NCI-H2171 treated with DMSO at 0.1 percent for 48 hours (cell line): ENCODE measurements around the gene SLC35F5.
"Not testable (repeated sequence)": the region's sequence is repeated elsewhere in the genome, so short reads cannot be mapped to it uniquely, and the experiment has no call there.

Experiments used
- DNase-seq: peaks from one replicate; lab custom pipeline; 2025; lab: John Stamatoyannopoulos, UW

The SLC35F5 gene

GRCh38 chr2:113755035-113755834, 1.2 kb downstream of the SLC35F5 start:
- DNase-seq: no peak

- DNase-seq: no peak
These were observed 2.3 kb downstream of the SLC35F5 start for GRCh38 chr2:113754160-113754559.

DNA sequence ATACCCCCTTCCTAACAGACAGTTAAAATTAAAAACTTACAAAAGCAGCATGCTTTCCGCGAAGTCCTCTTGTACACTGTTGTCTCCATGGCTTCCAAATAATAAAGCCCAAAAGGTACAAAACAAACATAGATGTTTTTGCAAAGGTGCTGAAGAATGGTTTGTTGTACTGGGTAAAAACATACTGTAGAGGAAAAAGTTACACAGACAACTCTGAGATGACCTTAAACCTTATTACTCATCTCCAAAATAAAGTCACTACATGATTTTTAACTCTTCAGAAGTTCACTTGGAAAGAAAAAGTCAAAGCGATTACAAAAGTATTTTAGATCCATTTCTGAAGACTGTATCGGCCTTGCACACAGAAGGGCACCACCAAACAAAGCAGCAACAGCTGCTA, 6.1 kb downstream of the SLC35F5 start:
- no peak for DNase-seq

DNA sequence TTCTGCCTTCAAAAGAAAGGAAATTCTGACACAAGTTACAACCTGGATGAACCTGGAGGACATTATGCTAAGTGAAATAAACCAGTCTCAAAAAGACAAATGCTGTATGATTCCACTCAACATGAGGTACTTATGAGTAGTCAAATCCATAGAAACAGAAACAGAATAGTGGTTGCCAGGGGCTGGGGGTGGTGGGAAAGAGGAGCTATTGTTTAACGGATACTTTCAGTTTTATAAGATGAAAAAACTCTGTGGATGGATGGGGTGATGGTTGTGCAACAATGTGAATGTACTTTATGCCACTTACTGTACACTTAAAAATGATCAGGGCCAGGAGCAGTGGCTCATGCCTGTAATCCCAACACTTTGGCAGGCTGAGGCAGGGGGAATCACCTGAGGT, 15.4 kb downstream of the SLC35F5 start:
- DNase-seq: no peak

GRCh38 chr2:113739849-113740248, 16.6 kb downstream of the SLC35F5 start:
- no peak for DNase-seq

GRCh38 chr2:113734185-113734584, 22.3 kb downstream of the SLC35F5 start:
- DNase-seq: no peak

DNA sequence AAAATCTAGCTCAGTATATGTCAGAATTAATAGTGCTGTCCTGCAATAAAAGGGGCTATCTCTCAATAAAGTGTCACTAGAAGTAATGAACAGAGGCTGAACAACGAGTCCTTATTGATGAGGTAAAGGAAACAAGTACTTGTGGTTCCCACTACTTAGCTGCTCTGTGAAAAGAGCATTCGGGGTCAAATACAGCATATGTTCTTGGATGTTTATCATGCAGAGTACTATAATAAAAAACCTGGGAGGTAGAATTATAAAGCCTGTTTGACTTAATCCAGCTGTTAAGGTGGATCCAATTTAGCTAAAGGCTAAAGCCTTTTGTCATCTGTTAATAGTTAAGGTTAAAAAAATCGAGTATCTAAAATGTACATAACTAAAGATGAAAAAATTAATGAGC, 32.4 kb downstream of the SLC35F5 start:
- no peak for DNase-seq

- no peak for DNase-seq
These were observed 33.0 kb downstream of the SLC35F5 start for GRCh38 chr2:113723411-113723810.

- peak; percentile 57 for DNase-seq
These were observed 36.3 kb downstream of the SLC35F5 start for GRCh38 chr2:113720167-113720566.

DNA sequence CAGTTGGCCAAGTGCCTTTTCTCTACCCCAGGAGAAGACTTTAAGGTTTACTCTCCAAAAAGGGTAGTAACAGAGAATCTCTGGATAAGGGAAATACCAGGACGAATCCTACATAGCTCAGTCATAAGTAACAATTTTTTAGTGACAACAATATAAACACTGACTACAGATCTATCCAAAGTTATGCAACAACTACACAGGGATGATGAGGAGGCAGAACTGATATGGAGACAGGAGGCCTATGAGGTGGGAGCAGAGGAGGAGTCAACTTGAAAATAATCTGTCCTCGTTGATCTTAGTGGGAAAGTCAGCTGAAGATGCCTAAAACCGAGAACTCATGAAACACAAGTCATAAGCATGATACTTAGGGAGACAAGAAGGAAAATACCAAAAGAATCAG, 40.2 kb downstream of the SLC35F5 start:
- no peak for DNase-seq

DNA sequence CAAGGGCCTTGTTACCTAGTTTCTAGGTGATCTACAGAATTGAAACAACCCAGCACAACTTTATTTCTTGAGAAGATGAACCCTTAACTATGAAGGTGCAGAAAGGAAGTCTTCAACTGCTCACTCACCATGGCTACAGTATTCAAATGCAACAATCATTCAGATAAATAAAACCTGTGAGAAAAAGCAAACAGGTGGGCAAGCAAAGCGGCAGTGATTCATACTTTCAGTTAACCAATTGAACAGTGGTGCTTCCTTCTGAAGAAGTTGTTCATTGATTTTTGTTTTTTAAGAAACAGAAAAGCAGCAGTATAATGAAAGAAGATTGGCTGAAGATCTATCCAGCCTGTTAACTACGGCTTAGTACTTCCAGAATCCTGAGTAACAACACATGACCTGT, 43.5 kb downstream of the SLC35F5 start:
- DNase-seq: no peak

DNA sequence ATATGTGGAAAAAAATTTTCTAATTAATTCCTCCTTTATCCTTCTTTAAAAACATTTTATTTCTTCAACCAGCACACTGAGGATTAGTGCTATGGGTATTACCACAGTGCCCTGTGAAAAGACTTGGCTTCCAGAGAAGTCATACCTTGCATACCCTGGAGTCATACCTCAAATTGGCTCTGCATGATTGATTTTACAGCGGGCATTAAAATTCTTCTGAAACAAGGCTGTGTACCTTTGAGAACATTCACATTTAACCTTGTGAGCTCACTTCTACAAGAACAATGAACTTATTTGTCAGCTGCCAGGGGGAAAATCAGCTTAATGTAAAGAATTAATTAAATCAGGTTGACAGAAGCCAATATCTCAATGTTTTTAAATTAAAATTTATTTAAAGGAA, 44.6 kb downstream of the SLC35F5 start:
- no peak for DNase-seq

DNA sequence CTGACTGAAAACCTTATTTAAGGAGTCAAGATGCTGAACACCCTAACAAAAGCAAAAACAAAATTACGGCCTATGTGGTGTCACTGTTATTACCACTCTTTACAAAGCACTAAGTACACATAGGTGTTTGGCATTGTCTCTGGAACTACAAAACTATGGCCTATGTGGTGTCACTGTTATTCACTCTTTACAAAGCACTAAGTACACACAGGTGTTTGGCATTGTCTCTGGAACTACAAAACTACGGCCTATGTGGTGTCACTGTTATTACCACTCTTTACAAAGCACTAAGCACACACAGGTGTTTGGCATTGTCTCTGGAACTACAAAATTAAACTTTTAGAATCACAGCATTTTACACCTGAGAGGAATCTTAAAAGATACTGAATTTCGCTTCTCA, 47.4 kb downstream of the SLC35F5 start:
- DNase-seq: no peak

DNA sequence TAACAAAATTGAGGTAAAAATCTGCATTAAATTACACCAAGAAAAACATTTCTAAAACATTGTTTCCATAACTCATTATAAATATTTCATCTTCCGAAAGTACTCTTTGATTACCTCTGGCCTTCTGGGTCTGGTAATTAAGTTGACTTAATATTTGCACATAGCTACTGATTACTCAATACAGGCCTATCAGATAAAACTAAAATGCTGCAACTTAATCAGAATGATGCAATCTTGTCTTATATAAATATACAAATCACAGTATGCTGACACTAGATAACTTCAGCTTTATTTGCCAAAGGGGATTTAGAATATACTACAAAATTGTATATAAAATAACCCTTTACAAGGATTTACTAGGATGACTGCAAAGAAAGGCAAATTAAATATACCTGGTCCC, 49.3 kb downstream of the SLC35F5 start:
- no peak for DNase-seq

DNA sequence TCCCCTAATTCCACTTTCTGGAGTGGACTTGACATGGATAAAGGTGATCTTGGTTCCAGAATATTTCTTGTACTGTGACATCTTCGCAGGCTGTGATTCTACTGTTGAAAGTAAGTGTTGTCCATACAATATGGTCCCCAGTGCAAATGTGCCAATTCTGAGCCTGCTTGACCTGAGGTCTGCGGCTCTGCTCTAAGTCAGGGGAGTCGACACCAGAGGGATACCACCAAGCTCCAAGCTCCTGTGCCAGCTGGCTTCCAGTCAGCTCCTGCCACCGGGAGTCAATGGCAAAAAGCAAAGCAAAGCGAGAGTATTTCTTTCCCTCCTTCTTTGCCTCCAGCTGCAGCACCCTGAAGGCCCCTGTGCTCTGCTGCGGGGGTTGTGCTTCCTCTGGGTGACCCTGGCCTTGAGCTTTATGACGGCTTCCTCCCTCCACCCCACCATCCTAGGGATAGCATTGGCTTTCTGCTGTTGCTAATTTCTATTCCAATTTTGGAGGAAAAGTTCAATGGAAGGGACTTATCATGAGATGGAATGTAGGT, 50.4 kb downstream of the SLC35F5 start:
- no peak for DNase-seq

DNA sequence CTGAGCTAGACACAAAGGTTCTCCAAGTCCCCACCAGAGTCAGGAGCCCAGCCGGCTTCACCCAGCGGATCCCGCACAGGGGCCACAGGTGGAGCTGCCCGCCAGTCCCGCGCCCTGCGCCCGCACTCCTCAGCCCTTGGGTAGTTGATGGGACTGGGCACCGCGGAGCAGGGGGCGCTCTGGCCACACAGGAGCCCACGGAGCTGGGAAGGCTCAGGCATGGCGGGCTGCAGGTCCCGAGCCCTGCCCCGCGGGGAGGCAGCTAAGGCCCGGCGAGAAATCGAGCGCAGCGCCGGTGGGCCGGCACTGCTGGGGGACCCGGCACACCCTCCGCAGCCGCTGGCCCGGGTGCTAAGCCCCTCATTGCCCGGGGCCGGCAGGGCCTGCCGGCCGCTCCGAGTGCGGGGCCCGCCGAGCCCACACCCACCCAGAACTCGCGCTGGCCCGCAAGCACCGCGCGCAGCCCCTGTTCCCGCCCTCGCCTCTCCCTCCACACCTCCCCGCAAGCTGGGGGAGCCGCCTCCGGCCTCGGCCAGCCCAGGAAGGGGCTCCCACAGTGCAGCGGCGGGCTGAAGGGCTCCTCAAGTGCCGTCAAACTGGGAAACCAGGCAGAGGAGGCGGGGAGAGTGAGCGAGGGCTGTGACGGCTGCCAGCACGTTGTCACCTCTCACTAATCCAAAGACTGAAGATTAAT, 52.0 kb downstream of the SLC35F5 start:
- not testable (repeated sequence) for DNase-seq

GRCh38 chr2:113703386-113704299, 52.8 kb downstream of the SLC35F5 start:
- no peak for DNase-seq

DNA sequence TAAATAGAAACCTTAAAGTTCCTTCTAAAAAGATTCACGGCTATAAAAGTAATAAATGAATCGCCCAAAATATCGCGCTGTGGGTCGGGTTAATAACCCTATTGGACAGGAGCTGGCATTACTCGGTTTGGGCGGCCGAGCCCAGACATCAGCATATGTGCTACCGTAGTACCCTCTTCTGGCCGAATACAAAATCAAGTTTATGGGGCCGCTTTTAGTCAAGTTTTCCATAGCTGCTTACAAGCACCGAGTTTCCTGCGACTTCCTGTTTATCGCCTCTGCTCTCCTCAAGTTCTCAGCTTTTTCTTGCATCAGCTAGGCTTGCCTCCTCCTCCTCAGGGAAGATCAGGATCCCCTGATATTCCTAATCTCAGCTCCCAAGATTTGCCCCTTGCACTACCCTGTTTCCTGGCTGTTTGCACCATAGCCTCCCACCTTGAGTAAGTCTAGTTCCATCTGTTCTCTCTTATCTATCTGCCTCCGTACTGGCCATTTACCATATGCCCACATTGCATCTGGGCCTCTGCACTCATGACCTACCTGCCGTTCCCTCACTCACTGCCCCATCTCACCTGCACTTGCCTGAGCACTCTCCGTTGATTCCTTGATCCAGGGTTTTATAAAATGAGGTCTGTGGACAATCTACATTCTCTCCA, 56.1 kb downstream of the SLC35F5 start:
- DNase-seq: peak; percentile 56

GRCh38 chr2:113698892-113699447, 57.5 kb downstream of the SLC35F5 start:
- DNase-seq: no peak

GRCh38 chr2:113698251-113698650, 58.2 kb downstream of the SLC35F5 start:
- not testable (repeated sequence) for DNase-seq

DNA sequence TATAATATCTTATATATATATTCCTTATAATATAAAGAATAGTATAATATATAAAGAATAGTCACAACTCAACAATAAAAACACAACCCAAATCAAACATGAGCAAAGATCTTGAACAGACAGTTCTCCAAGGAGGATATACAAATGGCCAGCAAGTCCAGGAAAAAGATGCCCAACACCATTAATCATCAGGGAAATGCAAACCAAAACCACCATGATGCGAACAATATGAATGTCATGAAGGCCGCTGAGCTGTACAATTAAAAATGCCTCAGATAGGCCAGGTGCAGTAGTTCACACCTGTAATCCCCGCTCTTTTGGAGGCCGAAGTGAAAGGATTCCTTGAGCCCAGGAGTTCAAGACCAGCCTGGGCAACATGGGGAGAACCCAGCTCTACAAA, 58.9 kb downstream of the SLC35F5 start:
- no peak for DNase-seq
